ENCODE data around the gene MTRF1L.

GRCh38 chr6:152993847-152994246 is 8.7 kb downstream of the MTRF1L start:
- TF ChIP-seq CTCF (conservative IDR thresholded peaks at IDR 0.05 in 1 of 2, IDR thresholded peaks at IDR 0.05 in 1 of 2; ENCODE audit: low read depth in 1 of 2, low read length in 2 of 2) = no peak
- TF ChIP-seq EZH2 (IDR thresholded peaks at IDR 0.05; ENCODE audit: low read length, missing control alignments) = no peak
